Inferior parietal cortex (tissue), 1 donor: Measurements from ENCODE around the gene CST9.

ENCODE experiments used
- DNase-seq: peaks from one replicate; pipeline ENCODE4 v3.0.0-alpha.2; 2016; ENCODE audit errors: extremely low spot score

CST9 gene

DNA sequence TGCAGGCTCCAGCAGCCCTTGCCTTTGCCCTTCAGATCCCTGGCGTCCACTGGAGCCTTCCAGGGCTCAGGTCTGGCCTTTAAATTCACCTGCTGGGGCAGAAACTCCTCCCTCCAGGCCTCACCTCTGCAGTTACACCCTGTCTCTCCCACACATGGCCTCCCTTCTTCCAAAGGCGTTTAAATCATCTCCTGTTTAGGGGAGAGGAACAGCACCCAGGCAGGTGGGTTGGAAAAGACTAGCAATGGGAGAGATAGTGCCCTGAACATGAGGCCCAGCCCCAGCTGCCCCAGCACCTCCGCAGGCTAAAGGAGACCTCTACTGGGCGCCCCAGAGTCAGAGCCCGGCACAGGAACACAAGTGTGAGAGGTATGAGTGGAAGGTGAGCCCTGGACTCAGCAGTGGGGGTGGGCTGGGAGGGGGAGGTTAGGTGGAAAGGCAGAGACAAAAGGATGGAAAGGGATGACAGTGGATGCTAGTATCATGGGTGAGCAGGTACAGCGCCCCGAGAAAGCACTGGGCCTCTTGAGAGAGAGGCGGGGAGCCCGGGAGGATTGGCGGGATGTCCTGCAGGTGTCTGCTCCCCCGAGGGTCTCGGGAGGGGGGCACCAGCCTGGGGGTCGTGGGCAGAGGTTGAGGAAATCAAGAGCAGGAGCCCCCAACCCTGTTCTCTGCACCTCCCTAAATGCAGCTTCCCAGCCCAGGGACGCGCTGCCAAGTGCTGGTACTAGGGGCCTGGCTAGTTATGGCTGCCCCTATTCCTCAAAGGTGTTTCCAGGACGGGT, at the start of gene CST9:
CST9 (minus strand) TSS at position 51 of the 785 bp plus-strand sequence. CDS start 53 bp downstream, outside the sequence.
- DNase-seq = no peak

GRCh38 chr20:23654717-23655116, 49.0 kb upstream of the CST9 start:
- DNase-seq = no peak

- DNase-seq = no peak
These were observed 48.3 kb upstream of the CST9 start for GRCh38 chr20:23654000-23654399.

DNA sequence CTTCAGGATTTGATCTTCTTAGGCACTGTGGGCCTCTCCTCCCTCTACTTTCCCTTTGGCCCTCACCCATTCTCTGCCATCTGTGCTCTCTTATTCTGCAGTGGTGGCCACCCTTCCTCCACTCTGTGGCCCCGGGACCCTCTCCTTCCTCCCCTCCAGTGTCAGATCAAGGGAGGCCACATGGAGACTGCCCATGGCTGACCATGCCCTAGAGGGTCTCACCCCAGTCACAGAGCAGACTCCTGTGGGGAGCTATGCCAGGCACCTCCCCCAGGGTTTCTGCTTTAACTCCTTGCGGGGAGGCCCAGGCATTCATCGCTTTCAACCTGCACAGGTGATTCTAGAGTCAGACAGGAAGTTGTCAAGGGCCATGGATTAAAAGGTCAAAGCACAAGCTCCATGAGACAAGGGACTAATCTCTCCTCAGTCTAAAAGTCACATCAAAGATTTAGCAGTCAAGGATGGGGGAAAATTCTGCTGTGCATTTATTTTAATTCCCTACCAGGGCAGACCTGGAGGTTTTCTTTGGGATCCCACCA, 47.8 kb upstream of the CST9 start:
- no peak for DNase-seq

GRCh38 chr20:23652926-23653325, 47.2 kb upstream of the CST9 start:
- no peak for DNase-seq

GRCh38 chr20:23652371-23652770, 46.7 kb upstream of the CST9 start:
- DNase-seq = no peak

DNA sequence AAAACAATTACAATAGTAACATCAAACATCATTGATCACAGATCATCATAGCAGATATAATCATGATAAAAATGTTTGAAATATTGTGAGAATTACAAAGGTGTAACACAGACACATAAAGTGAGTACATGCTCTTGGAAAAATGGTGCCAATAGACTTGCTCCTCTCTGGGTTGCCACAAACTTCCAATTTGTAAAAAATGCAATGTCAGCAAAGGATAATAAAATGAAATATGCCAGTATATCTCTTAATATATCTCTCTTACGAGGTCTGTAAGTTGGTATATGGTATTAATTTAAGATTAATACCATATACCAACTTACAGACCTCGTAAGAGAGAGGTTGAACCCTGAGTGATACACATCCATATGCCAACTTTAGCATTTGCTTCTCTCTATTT, 45.4 kb upstream of the CST9 start:
- DNase-seq = no peak

DNA sequence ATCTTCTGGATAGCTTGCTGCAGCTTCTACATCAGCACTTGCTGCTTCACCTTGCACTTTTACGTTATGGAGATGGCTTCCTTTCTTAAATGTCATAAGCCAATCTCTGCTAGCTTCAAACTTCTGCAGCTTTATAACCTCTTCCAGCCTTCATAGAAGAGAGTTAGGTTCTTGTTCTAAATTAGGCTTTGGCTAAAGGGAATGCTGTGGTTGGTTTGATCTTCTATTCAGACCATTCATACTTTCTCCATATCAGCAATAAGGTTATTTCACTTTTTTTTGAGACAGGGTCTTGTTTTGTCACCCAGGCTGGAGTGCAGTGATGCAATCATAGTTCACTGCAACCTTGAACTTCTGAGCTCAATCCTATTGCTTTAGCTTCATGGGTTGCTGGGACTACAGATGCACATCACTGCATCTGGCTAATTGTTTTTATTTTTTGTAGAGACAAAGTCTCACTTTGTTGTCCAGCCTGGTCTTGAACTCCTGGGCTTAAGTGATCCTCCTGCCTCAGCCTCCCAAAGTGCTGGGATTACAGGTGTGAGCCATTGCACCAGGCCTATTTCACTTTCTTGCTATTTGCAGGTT, 44.2 kb upstream of the CST9 start:
- no peak for DNase-seq

- DNase-seq = no peak
These were observed 43.5 kb upstream of the CST9 start for GRCh38 chr20:23649242-23649641.

- no peak for DNase-seq
These were observed 41.6 kb upstream of the CST9 start for GRCh38 chr20:23647346-23647745.

- no peak for DNase-seq
These were observed 40.6 kb upstream of the CST9 start for GRCh38 chr20:23646106-23646873.

DNA sequence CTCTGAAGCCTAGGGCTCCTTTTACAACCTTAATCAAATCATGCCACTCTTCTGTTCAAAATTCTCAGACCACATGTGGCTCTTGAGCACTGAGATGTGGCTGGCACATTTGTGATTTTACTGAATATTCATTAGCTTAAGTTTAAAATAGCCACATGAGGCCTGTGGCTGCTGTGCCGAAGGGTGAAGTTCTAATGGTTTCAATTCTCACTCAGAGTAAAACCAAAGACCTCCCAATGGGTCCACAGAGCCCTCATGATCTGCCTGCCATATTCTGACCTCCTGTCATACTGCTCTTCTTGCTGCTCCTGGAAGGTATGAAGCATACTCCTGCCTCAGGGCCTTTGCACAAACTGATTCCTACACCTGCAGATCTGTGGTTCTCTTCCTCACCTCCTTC, 39.9 kb upstream of the CST9 start:
- DNase-seq = no peak

GRCh38 chr20:23644164-23644563, 38.4 kb upstream of the CST9 start:
- no peak for DNase-seq

GRCh38 chr20:23643659-23644058, 37.9 kb upstream of the CST9 start:
- DNase-seq = no peak

DNA sequence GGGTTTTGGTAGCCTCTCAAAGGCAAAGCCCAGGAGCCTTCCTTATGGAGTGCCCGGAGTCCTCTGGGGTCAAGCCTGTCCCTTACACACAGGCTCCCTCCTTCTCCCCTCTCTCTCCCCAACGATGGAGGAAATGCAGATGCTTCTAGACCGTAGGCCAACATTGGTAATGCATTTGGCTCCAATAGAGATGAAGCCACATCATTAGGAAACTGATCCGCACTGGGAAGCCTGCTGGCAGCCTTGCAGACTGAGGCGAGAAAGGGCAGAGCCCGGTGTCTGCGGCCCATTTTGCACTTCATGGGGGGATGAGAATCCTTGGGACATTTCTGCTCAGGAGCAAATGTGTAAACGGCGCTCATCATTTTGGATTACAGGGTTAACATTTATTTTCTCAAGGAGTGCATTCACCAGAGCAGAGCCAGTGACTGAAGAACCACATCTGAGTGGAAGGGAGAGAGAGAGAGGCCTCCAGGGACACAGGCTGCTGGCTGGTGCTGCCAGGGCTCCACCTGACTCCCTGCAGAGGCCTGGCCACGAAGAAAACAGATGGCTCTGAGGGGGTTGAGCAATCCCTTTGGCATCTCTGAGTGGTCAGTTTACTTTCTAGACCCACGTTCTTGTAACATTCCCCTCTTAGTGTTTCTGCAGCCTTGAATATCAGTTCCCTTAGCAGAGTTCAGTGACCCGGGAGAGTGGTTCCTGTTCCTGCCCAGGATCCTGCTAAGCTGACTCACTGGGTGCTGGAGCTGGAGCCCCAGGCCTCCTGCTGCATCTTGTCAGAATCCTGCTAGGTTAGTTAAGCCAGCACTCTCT, 36.4 kb upstream of the CST9 start:
- DNase-seq = no peak

GRCh38 chr20:23640671-23641667, 35.3 kb upstream of the CST9 start:
- no peak for DNase-seq

GRCh38 chr20:23640018-23640601, 34.4 kb upstream of the CST9 start:
- DNase-seq = no peak

DNA sequence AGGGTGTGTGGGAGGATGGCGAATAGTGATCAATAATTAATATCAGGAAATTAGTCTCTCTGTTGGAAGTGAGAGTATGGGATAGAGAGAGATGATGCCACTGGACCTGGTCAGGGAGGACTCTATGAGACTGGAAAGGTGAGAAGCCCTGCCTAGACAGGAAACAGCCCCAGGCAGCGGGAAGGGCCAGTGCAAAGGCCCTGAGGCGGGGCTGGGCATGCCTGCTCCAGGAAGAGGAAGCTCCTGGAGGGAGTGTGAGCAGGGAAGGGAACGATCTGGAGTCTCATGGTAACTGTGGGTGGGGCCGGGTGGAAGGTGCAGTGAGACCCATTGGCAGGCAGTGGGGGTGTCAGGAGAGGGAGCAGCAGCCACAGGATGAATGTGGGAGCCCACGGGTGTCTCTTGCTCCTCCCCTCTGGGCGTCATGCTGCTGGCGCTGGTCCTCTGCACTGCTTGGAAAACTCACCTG, 33.8 kb upstream of the CST9 start:
- DNase-seq = no peak

GRCh38 chr20:23638309-23638708, 32.6 kb upstream of the CST9 start:
- DNase-seq = no peak
